Natural killer cell (primary cell): ENCODE measurements around the gene ZNF141. TPM values are rescaled to one million over a fixed set of nuclear protein-coding genes. Genes with fewer than 3 reads are reported as not detected.
"Not testable (repeated sequence)": the region's sequence is repeated elsewhere in the genome, so short reads cannot be mapped to it uniquely, and the experiment has no call there.

ENCODE experiments used
- ATAC-seq, 3 donors: fragments of 150-1000 bp in 2 of 3; fragments of 200-7000 bp in 1 of 3; cut with Tn5 transposase; 1 replicate in 1 of 3; 2 replicates in 2 of 3; pipeline ENCODE4 v1.10.0; 2021; ENCODE audit warnings: mild to moderate bottlenecking in 2 of 3, moderate library complexity in 2 of 3
- DNase-seq, 2 donors: peaks; one replicate each; pipeline versions ENCODE4 v3.0.0 to v3.0.0-alpha.2; 2013 to 2021; ENCODE audit warnings: mixed read lengths in 1 of 2
- H3K27ac ChIP-seq: one replicate; pipeline ENCODE4 v1.5.1; 2013; ENCODE audit warnings: mild to moderate bottlenecking, low read length
- H3K27me3 ChIP-seq: one replicate; pipeline ENCODE4 v1.6.1; 2013; ENCODE audit warnings: low read length; ENCODE audit not compliant: control insufficient read depth, insufficient read depth
- H3K36me3 ChIP-seq: one replicate; pipeline ENCODE4 v1.6.1; 2013; ENCODE audit warnings: low read length; ENCODE audit not compliant: control insufficient read depth, insufficient read depth
- H3K4me1 ChIP-seq: one replicate; pipeline ENCODE4 v1.6.1; 2013; ENCODE audit warnings: low read length; ENCODE audit not compliant: control insufficient read depth, insufficient read depth
- H3K4me3 ChIP-seq: one replicate; pipeline ENCODE4 v1.5.1; 2013; ENCODE audit warnings: low read length
- H3K9me3 ChIP-seq: one replicate; pipeline ENCODE4 v1.6.1; 2013; ENCODE audit warnings: low read length; ENCODE audit not compliant: control insufficient read depth, insufficient read depth
- H3K27ac Mint-ChIP-seq, 2 donors: one replicate each; pipeline ENCODE4 v1.8.0; 2022; ENCODE audit warnings: mild to moderate bottlenecking in 2 of 2, mixed read lengths in 2 of 2, moderate library complexity in 1 of 2
- H3K27me3 Mint-ChIP-seq, 2 donors: one replicate each; pipeline ENCODE4 v1.8.0; 2022; ENCODE audit warnings: low read depth in 2 of 2, mixed read lengths in 2 of 2
- H3K36me3 Mint-ChIP-seq: one replicate; pipeline ENCODE4 v1.8.0; 2022; ENCODE audit warnings: mixed read lengths
- H3K4me1 Mint-ChIP-seq, 2 donors: one replicate each; pipeline ENCODE4 v1.8.0; 2022; ENCODE audit warnings: mixed read lengths in 2 of 2
- H3K4me3 Mint-ChIP-seq: one replicate; pipeline ENCODE4 v1.8.0; 2022; ENCODE audit warnings: mild to moderate bottlenecking, moderate library complexity, mixed read lengths
- H3K9me3 Mint-ChIP-seq, 2 donors: one replicate each; pipeline ENCODE4 v1.8.0; 2022; ENCODE audit warnings: mixed read lengths in 2 of 2
- CTCF ChIP-seq: fragments of 200-600 bp; IDR thresholded peaks from one replicate; pipeline ENCODE4 v1.8.0; 2022; ENCODE audit warnings: antibody characterized with exemption
- WGBS: methylation state at CpG from one replicate; pipeline ENCODE4 v1.1.7; 2013; ENCODE audit warnings: missing lambda C conversion rate; ENCODE audit not compliant: insufficient coverage; 5-methylcytosine and 5-hydroxymethylcytosine counted together
- intact Hi-C: fragments of 100-400 bp; cut with micrococcal nuclease; formaldehyde crosslinking; loops from one replicate; pipeline ENCODE4 v1.14.2; 2022
- total RNA-seq, 4 donors: library from RNA; stranded (reverse); fragments of 120-200 nt in 1 of 4; gene quantifications; one replicate each; pipeline versions ENCODE4 v1.2.3 to v1.2.4, GENCODE V29; 2013 to 2022

The ZNF141 gene
- total RNA-seq, 3 donors from 2014 or later (not counting 1 experiment from before 2014, with no cell fraction given), result 20.1 to 24.4 (median 23.6) TPM

GRCh38 chr4:302381-302780, 35.2 kb upstream of the ZNF141 start:
- no peak overlapping the region for H3K27ac ChIP-seq
- no peak overlapping the region for H3K4me3 ChIP-seq
- peaks cover 9% of the 10 kb centered on the region for H3K4me1 ChIP-seq
- no peak for DNase-seq
- Mint-ChIP-seq H3K4me3 (no peak overlapping the region), H3K36me3 (peaks cover 28% of the 10 kb centered on the region), H3K4me1 (peaks cover 12% of the 10 kb centered on the region in 2 donors), H3K9me3 (peaks cover 10 to 16% of the 10 kb centered on the region in 2 donors), H3K27ac (no peak overlapping the region), H3K27me3 (peaks cover 18 to 23% of the 10 kb centered on the region in 2 donors)
- ATAC-seq, result no peak
- H3K9me3 ChIP-seq, result peaks cover 54% of the 10 kb centered on the region
- intact Hi-C loops, result no loop called here
- no peaks in the 10 kb centered on the region for H3K36me3 ChIP-seq
- TF ChIP-seq CTCF, result no peak
- 94% methylated on average over 3 of the region's 4 CpGs for WGBS
- peaks cover 2% of the 10 kb centered on the region for H3K27me3 ChIP-seq

GRCh38 chr4:304516-304915, 33.1 kb upstream of the ZNF141 start:
- H3K9me3 Mint-ChIP-seq, result peaks cover 10 to 16% of the 10 kb centered on the region in 2 donors
- H3K36me3 Mint-ChIP-seq, result peaks cover 28% of the 10 kb centered on the region
- peaks cover 57% of the 10 kb centered on the region for H3K9me3 ChIP-seq
- ATAC-seq, H3K27ac Mint-ChIP-seq, DNase-seq, intact Hi-C loops, H3K4me3 ChIP-seq, H3K36me3 ChIP-seq, H3K4me3 Mint-ChIP-seq, H3K27me3 ChIP-seq, H3K27ac ChIP-seq, H3K4me1 ChIP-seq: not testable (repeated sequence)
- H3K27me3 Mint-ChIP-seq, result peaks cover 18 to 23% of the 10 kb centered on the region in 2 donors
- H3K4me1 Mint-ChIP-seq, result peaks cover 12% of the 10 kb centered on the region in 2 donors
- WGBS, result 29% methylated on average over 18 of the region's 20 CpGs

- peaks cover 9% of the 10 kb centered on the region for H3K4me1 ChIP-seq
- peaks cover 28% of the 10 kb centered on the region for H3K36me3 Mint-ChIP-seq
- peaks cover 57% of the 10 kb centered on the region for H3K9me3 ChIP-seq
- peaks cover 12% of the 10 kb centered on the region in 2 donors for H3K4me1 Mint-ChIP-seq
- ATAC-seq, result peak in 2 of 3 donors; percentile 38 to 39
- no peak within 1 kb of the TSS for H3K4me3 ChIP-seq
- peak within 1 kb of the TSS; percentile 9 for H3K4me3 Mint-ChIP-seq
- WGBS, result 26% methylated on average over 53 of the region's 53 CpGs
- H3K36me3 ChIP-seq, result no peaks in the 10 kb centered on the region
- H3K27me3 ChIP-seq, result peaks cover 2% of the 10 kb centered on the region
- intact Hi-C loops, result no loop called here
- H3K27ac ChIP-seq, result no peak within 1 kb of the TSS
- no peak within 1 kb of the TSS for H3K27ac Mint-ChIP-seq
- no peak for TF ChIP-seq CTCF
- H3K9me3 Mint-ChIP-seq, result peaks cover 13 to 16% of the 10 kb centered on the region in 2 donors
- no peak for DNase-seq
- peaks cover 18 to 23% of the 10 kb centered on the region in 2 donors for H3K27me3 Mint-ChIP-seq
Measured at GRCh38 chr4:304969-305680, 32.5 kb upstream of the ZNF141 start, which contains the start of gene ZNF732. ZNF732 (minus strand) TSS chr4:305474; CDS start chr4:305310, 164 bp downstream.

- Histone ChIP-seq H3K4me1 (peaks cover 9% of the 10 kb centered on the region), H3K9me3 (peaks cover 58% of the 10 kb centered on the region), H3K36me3 (no peaks in the 10 kb centered on the region), H3K27ac (no peak overlapping the region), H3K27me3 (peaks cover 2% of the 10 kb centered on the region), H3K4me3 (no peak overlapping the region)
- WGBS, result 0% methylated on average over 3 of the region's 3 CpGs
- intact Hi-C loops, result no loop called here
- DNase-seq (peak in 1 of 2 donors; percentile 2), ATAC-seq (peak in 1 of 3 donors; percentile 48)
- H3K4me1 Mint-ChIP-seq, result peaks cover 12% of the 10 kb centered on the region in 2 donors
- peak overlapping the region; percentile 9 for H3K4me3 Mint-ChIP-seq
- H3K27ac Mint-ChIP-seq, result no peak overlapping the region
- peaks cover 10 to 16% of the 10 kb centered on the region in 2 donors for H3K9me3 Mint-ChIP-seq
- peaks cover 22% of the 10 kb centered on the region for H3K36me3 Mint-ChIP-seq
- H3K27me3 Mint-ChIP-seq, result peaks cover 18 to 23% of the 10 kb centered on the region in 2 donors
- TF ChIP-seq CTCF, result no peak
Measured at GRCh38 chr4:306551-306961, 31.1 kb upstream of the ZNF141 start.
